GM21515 (cell line): ENCODE results near the gene RGS6.

Experiments
- ATAC-seq: cut with Tn5 transposase; IDR thresholded peaks from one replicate; pipeline ENCODE4 v1.9.1; 2021; ENCODE audit not compliant: unreplicated experiment

Gene RGS6

DNA sequence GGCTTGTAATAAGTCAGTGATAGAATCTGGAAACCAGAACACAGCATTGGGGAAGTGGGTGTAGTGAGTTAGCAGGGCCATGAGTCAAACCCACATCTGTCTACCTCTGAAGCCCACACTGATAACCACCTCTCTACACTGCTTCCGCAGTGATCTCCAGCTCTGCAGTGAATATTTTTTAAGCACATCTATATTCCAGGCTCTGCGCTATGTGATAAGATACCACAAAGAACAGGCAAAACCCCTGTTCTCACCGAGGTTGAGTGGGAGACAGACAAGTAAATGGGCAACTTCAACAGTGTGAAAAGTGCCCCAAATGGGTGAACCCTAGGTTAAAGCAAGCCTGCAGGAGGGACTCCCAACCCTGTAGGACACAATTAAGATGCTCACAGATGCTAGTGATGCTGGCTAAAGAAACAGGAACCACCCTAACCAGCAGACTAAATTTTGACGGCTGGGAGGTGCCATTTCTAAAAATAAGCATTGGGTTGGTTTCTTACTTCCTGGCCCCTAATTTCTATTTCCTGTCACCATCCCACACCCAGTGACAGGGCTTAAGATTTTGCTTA lies 586.7 kb downstream of the RGS6 start:
- ATAC-seq, result peak; percentile 63

DNA sequence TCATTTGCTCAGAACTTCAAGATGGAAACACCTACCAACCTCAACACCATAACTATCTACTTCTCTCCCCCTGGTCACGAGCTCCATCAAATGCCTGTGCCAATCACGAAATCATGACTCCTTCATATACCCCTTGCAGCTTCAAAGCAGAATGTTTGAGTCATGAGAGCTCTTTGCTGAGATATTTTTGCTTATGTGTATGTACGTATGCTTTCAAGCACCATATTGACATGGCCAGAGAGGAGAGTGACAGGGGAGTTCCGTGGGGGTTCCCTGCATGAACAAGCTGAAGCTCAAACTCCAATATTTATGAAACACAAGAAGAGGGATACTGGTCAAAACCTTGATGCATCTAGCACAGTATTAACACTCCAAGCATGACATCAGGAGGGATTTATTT lies 587.3 kb downstream of the RGS6 start:
- peak; percentile 6 for ATAC-seq

DNA sequence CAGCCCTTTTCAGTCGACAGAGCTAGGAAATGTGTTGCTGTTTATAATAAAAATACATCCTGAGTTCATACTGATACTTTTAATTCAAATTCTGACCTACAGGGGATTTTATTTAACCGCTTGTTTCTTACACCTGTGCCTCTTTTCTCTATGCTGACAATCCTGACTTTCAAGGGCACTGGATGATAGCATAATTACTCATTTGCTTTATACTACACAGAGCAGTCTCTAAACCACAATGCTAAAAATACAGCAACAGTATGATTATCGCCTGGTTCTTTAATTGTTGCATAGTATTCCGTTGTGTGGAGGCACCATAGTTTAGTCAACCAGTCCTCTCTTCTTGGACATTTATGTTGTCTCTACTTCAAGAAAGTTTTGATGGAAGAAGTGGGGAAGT lies 588.8 kb downstream of the RGS6 start:
- no peak for ATAC-seq

DNA sequence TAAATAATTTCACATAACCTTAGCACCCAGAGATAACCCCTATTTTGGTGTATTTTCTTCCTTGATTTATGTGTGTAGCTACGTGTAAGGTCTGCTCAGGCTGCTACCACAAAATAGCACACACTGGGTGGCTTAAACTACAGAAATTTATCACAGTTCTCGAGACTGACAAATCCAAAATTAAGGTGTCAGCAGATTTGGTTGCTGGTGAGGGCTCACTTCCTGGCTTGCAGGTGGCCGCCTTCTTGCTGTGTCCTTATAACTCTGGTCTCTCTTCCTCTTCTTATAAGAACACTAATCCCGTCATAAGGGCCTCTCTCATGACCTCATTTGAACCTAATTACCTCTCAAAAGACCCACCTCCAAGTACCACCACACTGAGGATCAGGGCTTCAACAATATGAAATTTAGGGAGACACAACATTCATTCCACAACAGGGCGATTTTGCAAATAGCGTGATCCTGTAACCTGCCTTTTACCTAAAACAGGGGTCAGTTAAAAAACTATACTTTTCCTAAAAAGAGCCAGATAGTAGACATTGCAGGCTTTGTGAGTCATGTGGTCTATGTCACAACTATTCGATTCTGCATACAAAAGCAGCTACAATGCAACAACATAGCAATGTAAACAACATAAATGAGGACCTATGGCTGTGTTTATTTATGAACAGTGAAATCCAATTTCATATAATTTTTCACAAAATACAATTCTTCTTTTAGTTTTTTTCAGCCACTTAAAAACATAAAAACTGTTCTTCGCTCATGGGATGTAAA lies 589.9 kb downstream of the RGS6 start:
- no peak for ATAC-seq

DNA sequence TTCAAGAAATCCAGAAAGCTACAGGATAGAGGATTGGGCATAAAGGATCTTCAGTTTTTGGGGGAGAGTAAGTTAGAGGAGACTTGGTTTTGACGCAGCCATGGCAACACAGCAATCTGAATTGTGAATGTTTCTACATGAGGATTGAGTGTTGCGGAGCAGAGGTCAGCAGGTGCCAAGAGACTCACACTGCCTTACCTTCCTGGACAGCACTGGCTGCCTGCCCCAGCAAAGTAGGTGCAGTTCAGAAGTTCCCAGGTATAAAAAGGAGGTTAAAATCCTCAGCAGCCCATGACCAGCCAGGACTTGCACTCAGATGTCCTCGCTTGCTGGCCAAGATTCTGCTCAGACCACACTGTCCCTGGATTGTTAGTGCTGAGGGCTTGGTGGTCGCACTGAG lies 590.6 kb downstream of the RGS6 start:
- no peak for ATAC-seq

DNA sequence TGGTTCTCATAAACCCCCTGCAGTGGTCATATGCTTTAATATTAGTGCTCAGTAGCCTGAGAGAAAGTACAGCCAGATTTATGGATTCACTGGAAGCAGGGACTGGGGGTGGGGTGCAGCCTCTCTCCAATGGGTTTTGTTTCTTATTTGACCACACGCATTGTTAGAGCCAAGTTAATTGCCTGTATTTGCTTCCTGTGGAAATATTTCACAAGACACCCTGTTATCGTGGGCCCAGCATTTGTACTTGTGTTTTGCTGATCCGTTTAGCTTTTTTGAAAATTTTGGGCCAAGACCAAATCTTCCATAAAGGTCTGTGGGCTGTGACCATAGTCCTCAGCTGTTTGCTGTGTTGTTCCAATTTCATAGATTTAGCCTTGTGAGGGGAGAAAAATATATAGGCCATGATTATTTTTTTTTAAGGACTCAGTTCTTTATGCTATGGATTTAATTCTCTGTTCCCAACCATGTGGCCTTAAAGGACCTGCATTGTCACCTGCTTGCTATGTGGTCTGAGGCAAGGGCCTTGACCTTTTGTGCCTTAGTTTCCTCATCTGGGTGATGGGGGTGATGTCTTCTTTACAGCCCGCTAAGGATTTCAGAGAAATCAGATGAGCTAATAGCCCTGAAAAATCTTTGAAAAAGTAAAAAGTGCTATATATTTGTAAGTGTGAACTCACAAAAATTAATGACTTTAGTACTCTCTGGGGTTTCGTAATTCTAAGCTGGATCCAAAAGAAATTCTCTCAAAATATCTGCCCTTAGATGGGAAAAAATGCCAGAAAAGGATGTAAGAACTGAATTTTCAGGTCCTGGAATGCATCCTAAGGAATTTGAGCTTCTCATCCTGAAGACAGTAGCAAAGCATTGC lies 591.4 kb downstream of the RGS6 start:
- ATAC-seq, result no peak

DNA sequence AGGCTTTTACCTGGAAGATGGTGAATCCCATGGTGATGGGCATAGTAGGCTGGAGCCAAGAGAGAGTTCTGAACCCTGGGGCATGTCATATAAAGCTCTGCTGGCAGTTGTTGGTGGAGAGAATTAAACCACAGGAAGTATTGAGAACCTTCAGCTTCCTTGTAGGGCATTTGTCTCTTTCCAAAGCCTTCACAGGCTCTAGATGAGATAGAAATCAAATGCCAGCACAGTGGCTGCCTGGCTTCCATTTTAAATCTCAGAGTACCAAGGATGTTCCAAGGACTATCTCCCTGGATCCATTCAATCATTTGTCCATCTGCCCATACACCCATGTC lies 592.0 kb downstream of the RGS6 start:
- ATAC-seq, result no peak

DNA sequence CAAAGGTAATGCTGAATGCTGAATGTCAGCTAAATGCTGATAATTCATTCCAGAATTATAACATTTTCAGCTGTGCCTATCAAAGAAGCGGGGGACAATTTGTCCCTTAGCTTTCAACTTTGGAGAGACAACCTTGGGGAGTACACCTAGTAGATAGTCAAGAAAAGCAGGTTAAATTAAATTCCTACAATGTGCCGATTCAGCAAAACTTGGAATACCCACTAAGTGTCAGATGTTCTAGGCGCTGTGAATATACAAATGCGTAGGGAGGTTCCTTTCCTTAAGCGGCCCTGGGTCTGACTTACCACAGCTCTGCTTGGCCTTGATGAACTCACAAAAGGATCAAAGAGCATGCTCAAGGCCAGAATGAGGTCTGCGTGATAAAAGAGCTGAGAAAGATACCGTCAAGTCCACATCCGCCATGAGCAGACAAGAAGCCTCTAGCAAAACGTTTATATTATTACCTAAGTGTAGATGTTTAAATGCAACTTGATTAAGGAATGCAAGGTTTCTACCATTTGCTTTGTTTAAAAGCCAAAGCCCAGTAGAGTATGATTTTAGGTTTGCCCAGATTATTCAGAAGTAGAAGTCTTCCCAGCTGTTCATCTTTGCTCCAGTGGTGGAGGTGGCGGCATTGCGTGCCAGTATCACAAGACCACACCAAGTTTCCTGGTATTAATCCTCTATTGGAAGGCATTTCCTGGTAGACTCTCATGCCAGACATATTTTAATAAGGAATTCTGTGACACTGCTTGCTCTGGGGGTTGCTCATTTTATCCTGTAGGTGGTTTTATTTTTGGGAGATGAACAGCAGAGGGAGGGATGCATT lies 593.1 kb downstream of the RGS6 start:
- ATAC-seq, result no peak

DNA sequence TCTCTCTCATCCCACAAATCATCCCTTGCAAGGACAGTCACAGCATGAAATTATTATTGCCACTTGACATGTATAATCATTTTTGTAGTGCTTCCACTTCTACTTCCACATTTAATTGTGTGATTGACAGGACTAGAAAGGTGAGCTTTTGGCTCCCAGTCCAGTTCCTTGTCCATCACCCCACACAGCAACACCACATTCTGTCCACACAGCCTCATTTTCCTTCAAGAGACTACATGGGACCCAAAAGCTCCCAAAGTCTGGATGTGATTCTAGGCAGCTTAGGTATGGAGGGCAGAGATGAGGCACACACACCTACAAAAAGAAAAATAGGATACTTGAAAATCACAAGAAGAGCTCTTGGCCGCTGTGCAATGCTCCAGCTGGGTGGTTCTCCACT lies 595.4 kb downstream of the RGS6 start:
- no peak for ATAC-seq

DNA sequence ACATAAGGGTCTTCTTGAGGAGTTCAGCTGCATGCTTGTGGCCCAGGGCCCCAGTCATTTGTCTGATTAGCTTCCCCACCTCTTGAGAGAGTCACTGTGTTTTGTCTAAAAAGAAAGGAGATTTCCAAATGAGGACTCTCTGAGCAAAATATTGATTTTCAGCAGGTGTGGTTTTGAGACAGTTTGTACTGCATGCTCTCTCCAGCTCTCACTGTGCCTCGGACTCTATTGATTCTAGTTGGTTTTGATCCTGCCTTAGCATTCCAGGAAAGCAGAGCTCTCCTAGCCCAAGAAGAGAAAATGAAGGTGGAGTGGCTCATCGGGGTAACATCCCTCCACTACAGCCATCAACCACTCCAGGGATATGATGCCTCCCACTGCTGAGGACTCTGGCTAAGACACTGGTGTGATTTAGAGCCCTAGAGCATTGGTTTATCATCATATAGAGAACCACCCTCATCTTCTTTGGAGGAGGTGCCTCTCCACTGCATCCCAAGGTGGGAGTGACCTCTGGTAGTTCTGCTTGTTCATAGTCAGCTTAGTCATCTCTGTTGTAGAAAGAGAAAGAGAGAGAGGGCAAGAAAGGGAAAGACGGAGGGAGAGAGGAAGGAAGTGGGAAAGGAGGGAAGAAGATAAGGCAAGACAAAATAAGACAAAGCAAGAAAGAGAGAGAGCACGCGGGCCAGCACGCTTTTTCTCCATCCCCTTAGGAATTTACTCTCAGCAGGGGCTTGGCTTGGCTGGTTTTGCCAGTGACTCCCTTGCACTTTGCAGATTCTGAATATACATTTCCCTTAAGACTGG lies 596.0 kb downstream of the RGS6 start:
- ATAC-seq, result no peak

DNA sequence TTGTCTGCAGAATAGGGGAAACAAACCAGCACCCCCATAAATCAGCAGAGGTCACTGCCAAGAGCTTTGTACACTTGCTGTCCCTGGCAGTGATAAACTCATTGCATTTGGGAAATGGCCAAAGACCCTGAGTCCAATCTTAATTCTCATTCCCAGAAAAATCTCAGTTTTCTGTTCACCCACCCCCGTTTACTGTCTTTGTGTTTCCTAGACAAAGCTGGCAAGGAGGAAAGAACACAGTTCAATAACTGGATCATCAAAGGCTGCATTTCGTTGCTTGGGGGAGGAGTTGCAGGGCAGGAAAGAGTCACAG lies 596.6 kb downstream of the RGS6 start:
- no peak for ATAC-seq

DNA sequence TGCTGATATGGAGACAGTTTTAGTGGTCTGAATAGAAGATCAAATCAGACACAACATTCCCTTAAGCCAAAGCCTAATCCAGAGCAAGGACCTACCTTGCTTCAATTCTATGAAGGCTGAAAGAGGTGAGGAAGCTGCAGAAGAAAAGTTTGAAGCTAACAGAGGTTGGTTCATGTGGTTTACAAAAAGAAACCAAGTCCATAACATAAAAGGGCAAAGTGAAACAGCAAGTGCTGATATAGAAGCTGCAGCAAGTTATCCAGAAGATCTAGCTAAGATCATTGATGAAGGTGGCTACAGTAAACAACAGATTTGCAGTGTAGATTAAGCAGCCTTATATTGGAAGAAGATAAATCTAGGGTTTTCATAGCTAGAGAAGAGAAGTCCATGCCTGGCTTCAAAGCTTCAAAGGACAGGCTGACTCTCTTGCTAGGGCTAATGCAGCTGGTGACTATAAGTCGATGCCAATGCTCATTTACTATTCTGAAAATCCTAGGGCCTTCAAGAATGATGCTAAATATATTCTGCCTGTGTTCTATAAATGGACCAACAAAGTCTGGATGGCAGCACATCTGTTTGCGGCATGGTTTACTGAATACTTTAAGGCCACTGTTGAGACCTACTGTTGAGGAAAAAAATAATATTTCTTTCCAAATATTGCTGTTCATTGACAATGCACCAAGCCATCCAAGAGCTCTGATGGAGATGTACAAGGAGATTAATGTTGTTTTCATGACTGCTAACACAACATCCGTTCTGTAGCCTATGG lies 600.6 kb downstream of the RGS6 start:
- ATAC-seq, result no peak

DNA sequence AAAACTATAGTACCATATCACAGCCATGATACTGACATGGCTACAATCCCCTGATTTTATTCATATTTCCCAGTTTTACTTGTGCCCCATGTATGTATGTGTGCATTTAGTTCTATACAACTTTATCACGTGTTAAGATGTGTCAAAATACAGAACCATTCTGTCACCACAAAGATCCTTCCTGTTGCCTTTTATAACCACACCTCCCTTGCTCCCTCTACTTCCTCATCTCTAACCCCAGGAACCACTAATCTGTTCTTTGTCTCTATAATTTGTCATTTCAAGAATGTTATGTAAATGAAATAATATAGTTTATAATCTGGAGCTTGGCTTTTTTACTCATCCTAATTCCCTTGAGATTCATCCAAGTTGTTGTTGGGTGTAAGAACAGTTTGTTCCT lies 603.3 kb downstream of the RGS6 start:
- no peak for ATAC-seq

DNA sequence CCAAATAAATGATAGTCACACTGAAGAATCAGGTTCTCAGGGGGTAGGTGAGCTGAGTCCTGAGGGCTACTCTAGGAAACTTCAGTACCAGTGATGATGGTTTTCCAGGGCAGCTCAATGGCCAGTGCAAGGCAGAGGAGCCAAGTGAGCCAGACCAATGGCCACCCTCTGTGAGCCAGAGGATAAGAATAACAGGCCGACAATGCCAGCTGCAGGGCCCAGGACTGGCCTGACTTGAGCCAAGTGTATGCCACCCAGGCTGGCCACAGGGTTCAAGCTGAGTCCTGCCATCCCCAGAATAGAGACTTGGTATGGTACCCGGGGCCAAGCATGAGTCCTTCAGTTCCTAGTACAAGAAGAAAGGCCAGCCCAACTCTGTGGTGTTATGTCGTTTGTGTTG lies 606.2 kb downstream of the RGS6 start:
- ATAC-seq, result no peak

DNA sequence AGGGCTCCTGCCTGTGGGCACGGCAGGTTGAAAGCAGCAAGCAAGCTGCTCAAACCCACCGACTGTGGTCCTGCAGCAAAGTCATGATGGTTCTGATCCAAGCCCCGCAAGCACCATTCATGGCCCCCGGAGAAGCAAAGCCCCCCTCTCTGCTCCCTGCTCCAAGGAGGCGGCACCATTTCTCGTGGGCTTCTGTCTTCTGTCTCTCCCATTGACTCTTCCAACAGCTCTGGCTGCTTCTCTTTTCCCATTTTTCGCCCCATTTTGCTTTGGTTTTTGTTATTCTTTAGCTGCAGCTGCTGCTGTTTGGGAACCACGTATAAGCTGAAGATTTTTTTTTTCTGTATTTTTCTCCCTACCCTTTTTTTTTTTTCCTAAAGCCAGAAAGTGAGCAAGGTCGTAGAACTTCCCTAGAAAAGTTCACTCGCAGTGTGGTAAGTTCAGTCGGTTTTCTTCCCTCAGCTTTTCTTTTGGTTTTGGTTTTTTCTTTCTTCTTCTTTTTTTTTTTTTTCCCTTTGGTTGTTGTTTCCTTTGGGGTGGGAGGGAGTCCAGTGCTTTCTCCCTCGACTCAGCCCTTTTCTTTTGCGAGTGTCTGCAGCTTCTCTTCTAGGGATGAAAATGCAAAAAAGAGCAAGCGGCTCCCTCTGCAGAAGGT lies 607.6 kb downstream of the RGS6 start:
- ATAC-seq, result no peak

DNA sequence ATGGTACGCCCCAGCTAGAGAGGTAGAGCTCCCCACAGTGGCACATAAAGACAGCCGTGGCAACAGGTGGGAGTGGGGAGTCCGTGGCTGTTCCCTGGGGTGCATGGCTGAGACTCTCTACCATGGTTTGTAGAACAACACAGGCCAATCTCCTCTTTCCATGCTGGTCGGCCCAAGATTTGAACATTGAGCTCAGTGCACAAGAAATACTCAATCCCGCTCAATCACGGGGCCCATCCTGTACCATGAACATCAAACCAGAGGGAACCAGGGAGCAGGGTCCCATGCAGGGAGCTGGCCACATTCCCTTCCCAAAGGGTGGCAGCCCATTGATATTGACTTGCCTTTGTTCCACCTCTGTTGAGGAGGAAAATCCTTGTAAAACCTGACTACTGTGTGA lies 608.6 kb downstream of the RGS6 start:
- no peak for ATAC-seq

DNA sequence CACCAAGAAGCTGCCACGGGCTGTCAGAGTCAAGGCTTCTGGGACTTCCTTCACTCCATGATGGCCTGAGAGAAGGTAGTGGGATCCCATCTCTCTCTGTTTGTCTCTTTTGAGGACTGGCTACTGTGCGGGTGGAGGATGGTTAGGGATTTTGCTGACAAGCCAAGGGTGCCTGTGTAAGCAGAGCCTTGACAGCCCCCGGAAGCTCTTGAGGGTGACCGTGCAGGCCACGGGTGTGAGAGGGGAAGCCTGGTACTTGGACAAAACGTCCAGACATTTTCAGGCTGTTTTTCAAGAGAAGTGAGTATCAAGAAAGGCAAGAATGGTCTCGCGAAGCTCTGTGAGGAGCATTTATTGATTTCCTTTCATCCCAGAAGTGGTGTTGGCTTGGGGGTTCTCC lies 609.3 kb downstream of the RGS6 start:
- no peak for ATAC-seq

DNA sequence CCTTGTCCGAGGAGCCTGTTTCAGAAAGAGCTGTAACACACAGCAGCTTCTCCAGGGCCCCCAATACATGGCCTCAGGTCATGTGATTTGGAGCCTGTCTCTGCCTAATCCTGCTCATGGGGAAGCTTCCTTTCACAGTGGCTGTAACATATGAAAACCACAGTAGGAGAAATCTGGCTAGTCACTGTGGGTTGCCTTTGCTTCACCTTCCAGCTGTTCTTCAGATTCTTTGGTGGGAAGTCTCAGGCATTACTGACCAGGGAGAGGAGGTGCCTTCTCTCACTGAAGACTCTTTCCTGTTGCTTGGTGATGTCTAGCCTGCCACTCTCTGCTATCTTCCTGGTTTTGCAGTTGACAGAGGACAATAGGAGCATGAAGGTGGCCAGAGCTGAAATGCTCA lies 611.1 kb downstream of the RGS6 start:
- no peak for ATAC-seq

DNA sequence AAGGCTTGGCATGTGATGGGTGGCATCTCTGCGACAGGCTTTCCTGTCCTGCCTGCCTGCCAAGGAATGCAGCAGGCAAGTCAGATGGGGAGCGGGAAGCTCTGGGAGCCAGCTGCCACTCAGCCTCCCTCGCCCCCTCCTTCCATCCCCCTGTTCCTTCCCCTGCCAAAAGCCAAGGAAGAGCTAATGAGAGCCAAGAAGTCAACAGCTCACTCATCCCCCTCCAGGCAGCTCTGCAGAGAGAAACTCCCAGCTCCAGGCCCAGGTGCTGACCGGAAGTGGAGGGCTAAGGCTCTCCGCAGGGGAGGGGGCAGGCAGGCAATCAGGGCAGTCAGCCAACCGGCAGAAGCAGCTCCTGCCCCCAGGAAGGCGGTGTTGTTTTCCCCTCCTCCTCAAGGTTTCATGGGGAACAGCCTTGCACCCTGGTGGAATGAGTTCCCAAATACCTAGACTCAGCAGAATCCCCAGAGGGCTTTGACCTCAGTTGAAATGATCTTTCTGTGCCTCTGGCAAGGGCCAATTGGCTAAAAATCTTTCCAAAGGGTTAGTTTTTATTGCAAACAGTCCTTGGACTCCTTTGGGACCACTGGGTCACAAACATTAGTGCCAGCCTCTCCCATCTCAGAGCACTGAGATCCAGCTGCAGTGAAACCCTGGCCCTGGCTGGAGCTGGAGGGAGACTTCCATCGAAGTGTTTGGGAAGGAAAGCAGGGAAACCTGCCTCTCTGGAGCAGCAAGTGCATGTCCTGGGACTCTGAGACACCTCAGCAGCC lies 612.6 kb downstream of the RGS6 start:
- no peak for ATAC-seq
